Upper lobe of right lung (tissue), 1 donor: ENCODE measurements around the gene FFAR3. TPM values are rescaled to one million over a fixed set of nuclear protein-coding genes. Genes with fewer than 3 reads are reported as not detected.
A peak's percentile ranks its signal among the peaks of the same experiment; 100 is the strongest.

Source experiments
- ATAC-seq: fragments of 200-7000 bp; cut with Tn5 transposase; one replicate; pipeline ENCODE4 v1.9.1; 2020; ENCODE audit warnings: mild to moderate bottlenecking, moderate library complexity
- DNase-seq: peaks from one replicate; pipeline ENCODE4 v3.0.0-alpha.2; 2020
- H3K27ac ChIP-seq: fragments of 200-600 bp; one replicate; pipeline ENCODE4 v1.8.0; 2022
- H3K27me3 ChIP-seq: fragments of 200-600 bp; one replicate; pipeline ENCODE4 v1.8.0; 2022; ENCODE audit warnings: mild to moderate bottlenecking
- H3K36me3 ChIP-seq: fragments of 200-600 bp; one replicate; pipeline ENCODE4 v1.8.0; 2022
- H3K4me1 ChIP-seq: fragments of 200-600 bp; one replicate; pipeline ENCODE4 v1.8.0; 2022
- H3K4me3 ChIP-seq: fragments of 200-600 bp; one replicate; pipeline ENCODE4 v1.8.0; 2022; ENCODE audit warnings: mild to moderate bottlenecking
- H3K9me3 ChIP-seq: fragments of 200-600 bp; one replicate; pipeline ENCODE4 v1.8.0; 2022
- intact Hi-C: fragments of 100-400 bp; cut with DNase I; formaldehyde crosslinking; loops from one replicate; pipeline ENCODE4 v1.11.0; 2022
- total RNA-seq: library from RNA; stranded (reverse); fragmentation: NEBNext Ultra II Directional; extraction: Animal tissue kit (Norgen Biotek cat#: 25700); gene quantifications from one replicate; pipeline ENCODE4 v1.2.1, GENCODE V29; 2021
- TF ChIP-seq, protein P1 (sequence below): fragments of 200-600 bp; IDR thresholded peaks from one replicate; pipeline ENCODE4 v1.8.0; 2022; ENCODE audit warnings: antibody characterized with exemption
- donor health status: DM: no; HTN: yes; CAD: no; lungs with severe emphysema.

FFAR3 gene
- total RNA-seq, 1 donor from 2014 or later: not detected

DNA sequence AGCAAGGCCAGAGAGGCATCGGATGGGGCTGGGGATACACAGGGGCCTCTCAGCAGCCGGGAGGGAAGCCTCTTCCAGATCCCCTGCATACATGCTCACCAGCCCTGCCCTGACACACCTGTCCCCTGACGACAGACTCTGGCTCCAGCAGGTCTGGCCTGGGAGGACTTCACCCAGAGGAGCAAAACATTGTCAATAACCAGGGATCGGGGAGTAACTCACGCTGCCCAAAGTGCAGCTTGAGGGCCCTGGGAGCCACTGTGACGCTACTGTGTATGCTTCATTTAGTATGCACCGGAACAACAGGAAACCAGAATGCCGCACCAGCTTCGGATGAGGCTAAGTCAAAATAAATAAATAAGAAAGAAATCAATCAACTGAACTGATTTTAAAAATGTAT is 41.7 kb upstream of the FFAR3 start:
- peaks cover 13% of the 10 kb centered on the region for H3K4me1 ChIP-seq
- H3K36me3 ChIP-seq: no peaks in the 10 kb centered on the region
- TF ChIP-seq, protein P1, sequence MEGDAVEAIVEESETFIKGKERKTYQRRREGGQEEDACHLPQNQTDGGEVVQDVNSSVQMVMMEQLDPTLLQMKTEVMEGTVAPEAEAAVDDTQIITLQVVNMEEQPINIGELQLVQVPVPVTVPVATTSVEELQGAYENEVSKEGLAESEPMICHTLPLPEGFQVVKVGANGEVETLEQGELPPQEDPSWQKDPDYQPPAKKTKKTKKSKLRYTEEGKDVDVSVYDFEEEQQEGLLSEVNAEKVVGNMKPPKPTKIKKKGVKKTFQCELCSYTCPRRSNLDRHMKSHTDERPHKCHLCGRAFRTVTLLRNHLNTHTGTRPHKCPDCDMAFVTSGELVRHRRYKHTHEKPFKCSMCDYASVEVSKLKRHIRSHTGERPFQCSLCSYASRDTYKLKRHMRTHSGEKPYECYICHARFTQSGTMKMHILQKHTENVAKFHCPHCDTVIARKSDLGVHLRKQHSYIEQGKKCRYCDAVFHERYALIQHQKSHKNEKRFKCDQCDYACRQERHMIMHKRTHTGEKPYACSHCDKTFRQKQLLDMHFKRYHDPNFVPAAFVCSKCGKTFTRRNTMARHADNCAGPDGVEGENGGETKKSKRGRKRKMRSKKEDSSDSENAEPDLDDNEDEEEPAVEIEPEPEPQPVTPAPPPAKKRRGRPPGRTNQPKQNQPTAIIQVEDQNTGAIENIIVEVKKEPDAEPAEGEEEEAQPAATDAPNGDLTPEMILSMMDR: no peak
- no peak for ATAC-seq
- H3K27me3 ChIP-seq: no peaks in the 10 kb centered on the region
- H3K27ac ChIP-seq: no peak overlapping the region
- H3K4me3 ChIP-seq: no peak overlapping the region
- no peak for DNase-seq
- no peaks in the 10 kb centered on the region for H3K9me3 ChIP-seq
- intact Hi-C loops: no loop called here

DNA sequence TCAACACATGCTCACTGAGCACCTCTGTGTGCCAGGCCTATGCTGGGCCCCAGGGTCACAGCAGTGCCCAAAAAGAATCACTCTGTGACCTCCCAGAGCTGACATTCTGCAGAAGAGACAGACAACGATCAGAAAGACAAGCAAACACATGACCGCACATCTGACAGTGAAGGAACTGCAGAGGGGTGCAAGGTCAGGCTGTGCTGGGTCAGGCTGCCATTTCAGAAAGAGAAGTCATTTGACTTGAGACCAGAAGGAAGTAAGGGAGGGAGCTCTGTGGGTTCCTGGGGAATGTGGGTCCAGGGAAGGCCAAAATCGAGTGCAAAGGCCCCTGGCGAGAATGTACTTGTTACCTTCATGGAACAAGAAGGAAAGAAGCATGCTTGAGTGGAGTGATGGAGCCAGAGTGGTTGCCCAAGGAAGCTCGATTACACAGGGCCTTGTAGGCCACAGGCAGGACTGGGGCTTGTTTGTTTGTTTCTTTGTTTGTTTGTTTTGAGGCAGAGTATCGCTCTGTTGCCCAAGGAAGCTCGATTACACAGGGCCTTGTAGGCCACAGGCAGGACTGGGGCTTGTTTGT is 40.7 kb upstream of the FFAR3 start:
- Histone ChIP-seq H3K36me3 (no peaks in the 10 kb centered on the region), H3K4me3 (no peak overlapping the region), H3K9me3 (no peaks in the 10 kb centered on the region), H3K27me3 (no peaks in the 10 kb centered on the region), H3K4me1 (peaks cover 13% of the 10 kb centered on the region), H3K27ac (peak overlapping the region; percentile 26)
- ATAC-seq (peak; percentile 64), DNase-seq (no peak)
- intact Hi-C loops: no loop called here
- TF ChIP-seq, protein P1: no peak

DNA sequence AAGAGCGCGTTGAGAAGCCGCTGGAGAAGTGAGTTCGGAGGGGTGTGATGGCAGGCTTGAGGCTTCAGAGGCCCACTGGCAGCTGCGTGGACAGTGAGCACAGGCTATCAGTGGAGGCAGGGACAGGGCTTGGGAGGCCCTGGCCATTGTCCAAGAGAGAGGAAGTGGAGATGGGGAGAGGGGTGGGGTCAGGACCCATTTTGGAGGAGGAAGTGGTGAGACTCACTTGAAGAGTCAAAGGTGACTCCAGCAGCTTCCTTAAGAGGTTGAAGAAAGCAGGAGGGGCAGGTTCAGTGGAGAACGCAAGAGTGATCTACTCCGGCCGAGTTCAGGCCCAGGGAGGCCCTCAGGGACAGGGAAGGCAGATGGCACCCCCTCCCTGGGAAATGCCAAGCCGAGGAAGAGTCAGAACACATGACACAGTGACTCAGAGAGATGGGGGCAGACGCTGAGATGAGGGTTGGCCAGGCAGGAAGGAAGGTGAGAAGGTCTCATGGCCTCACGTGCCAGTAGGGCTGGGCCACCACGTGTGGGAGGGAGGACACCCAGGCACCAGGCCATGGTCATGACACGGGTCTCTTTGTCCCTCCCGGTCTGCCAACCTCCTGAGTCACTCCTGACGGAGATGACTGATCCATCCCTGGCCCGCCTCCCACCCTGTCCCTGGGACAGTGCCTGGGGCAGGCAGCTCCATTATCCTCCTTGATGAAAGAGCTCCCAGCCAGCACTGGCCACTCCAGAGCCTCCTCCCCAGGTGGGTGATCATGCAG is 39.4 kb upstream of the FFAR3 start:
- no peaks in the 10 kb centered on the region for H3K27me3 ChIP-seq
- no peaks in the 10 kb centered on the region for H3K9me3 ChIP-seq
- intact Hi-C loops: no loop called here
- H3K36me3 ChIP-seq: no peaks in the 10 kb centered on the region
- DNase-seq (peak; percentile 84), ATAC-seq (peak; percentile 84)
- no peak overlapping the region for H3K4me3 ChIP-seq
- H3K4me1 ChIP-seq: peaks cover 13% of the 10 kb centered on the region
- TF ChIP-seq, protein P1: no peak
- H3K27ac ChIP-seq: peak overlapping the region; percentile 60

DNA sequence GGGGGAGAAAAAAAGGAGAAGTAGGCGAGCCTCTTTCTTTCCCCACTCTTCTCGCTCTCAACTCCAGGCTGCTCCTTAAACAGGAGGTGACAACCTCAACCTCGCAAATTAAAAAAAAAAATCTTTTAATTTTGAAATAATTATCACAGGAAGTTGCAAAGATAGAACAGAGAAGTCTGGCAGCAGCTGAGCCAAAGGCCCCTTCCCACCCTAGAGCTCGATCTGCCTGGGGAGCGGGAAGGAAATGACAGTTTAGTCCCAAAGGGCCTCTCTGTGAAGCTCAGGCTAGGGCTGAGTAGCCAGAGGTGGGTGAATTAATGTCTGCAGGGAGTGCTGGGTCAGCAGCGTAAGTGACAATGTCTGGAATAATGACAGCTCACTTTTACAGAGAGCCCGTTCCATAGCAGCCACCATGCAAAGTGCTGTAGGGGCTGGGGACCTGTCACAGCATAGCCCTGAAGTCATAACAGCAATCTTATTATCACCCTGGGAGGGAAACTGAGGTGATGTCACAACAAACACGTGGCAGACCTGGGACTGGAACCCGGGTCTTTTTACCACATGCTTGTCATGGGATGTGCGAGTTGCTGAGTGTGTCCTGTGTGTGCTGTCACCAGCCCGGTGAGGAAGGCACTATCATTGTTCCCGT is 38.1 kb upstream of the FFAR3 start:
- intact Hi-C loops: no loop called here
- Histone ChIP-seq H3K4me3 (no peak overlapping the region), H3K4me1 (peaks cover 13% of the 10 kb centered on the region), H3K9me3 (no peaks in the 10 kb centered on the region), H3K36me3 (no peaks in the 10 kb centered on the region), H3K27ac (peak overlapping the region; percentile 60), H3K27me3 (no peaks in the 10 kb centered on the region)
- peak; percentile 3 for ATAC-seq
- DNase-seq: no peak
- TF ChIP-seq, protein P1: no peak

DNA sequence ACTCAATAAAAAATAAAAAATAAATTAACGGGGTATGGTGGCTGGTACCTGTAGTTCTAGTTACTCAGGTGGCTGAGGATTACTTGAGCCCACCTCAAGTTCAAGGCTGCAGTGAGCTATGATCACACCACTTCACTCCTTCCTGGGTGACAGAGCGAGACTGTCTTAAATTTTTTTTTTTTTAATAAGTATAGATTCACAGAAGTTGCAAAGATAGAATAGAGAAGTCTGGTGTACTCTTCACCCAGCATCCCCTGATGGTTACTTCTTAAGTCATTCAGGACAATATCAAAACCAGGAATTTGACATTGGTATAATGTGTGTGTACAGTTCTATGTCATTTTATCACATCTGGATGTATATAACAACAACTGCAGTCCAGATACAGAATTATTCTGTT is 37.0 kb upstream of the FFAR3 start:
- Histone ChIP-seq H3K9me3 (no peaks in the 10 kb centered on the region), H3K27ac (no peak overlapping the region), H3K27me3 (no peaks in the 10 kb centered on the region), H3K4me3 (no peak overlapping the region), H3K36me3 (no peaks in the 10 kb centered on the region), H3K4me1 (peaks cover 13% of the 10 kb centered on the region)
- DNase-seq (no peak), ATAC-seq (no peak)
- intact Hi-C loops: no loop called here
- TF ChIP-seq, protein P1: no peak
